MCF 10A (cell line): ENCODE measurements around the gene GZF1. TPM values are rescaled to one million over a fixed set of nuclear protein-coding genes. Genes with fewer than 3 reads are reported as not detected.

Experiments
- BruUV-seq: library from RNA; stranded (reverse); fragments of 400-500 nt; replicated peaks from 2 replicates; lab custom pipeline; 2021; lab: Mats Ljungman, UMichigan
- CTCF ChIA-PET: fragments of 300-600 bp; sonication (Branson Sonifier 250); formaldehyde crosslinking; extraction: SDS; loops from one replicate; lab custom pipeline; 2021; ENCODE audit warnings: antibody characterized with exemption, inconsistent platforms; lab: Yijun Ruan, JAX
- POLR2A ChIA-PET: fragments of 300-600, 350-650 bp; sonication (Branson Sonifier 250); formaldehyde crosslinking; extraction: SDS; loops from one replicate; lab custom pipeline; 2020; ENCODE audit warnings: antibody characterized with exemption, inconsistent platforms; lab: Yijun Ruan, JAX
- DNase-seq: peaks from one replicate; pipeline ENCODE4 v3.0.0-alpha.2; 2018; ENCODE audit not compliant: unreplicated experiment
- H3K27ac Mint-ChIP-seq: one replicate; pipeline ENCODE4 v1.8.0; 2022; ENCODE audit warnings: mild to moderate bottlenecking, low read depth, mixed read lengths; ENCODE audit not compliant: unreplicated experiment
- H3K27me3 Mint-ChIP-seq: one replicate; pipeline ENCODE4 v1.8.0; 2022; ENCODE audit warnings: mixed read lengths; ENCODE audit not compliant: insufficient read depth, unreplicated experiment
- H3K36me3 Mint-ChIP-seq: one replicate; pipeline ENCODE4 v1.8.0; 2022; ENCODE audit warnings: mild to moderate bottlenecking, moderate library complexity, mixed read lengths; ENCODE audit not compliant: insufficient read depth, unreplicated experiment
- H3K4me1 Mint-ChIP-seq: one replicate; pipeline ENCODE4 v1.8.0; 2022; ENCODE audit warnings: mixed read lengths; ENCODE audit not compliant: insufficient read depth, unreplicated experiment
- H3K4me3 Mint-ChIP-seq: one replicate; pipeline ENCODE4 v1.8.0; 2022; ENCODE audit warnings: mild to moderate bottlenecking, moderate library complexity, mixed read lengths; ENCODE audit not compliant: unreplicated experiment
- H3K9me3 Mint-ChIP-seq: one replicate; pipeline ENCODE4 v1.8.0; 2022; ENCODE audit warnings: mixed read lengths; ENCODE audit not compliant: unreplicated experiment
- intact Hi-C: fragments of 100-400 bp; cut with micrococcal nuclease; formaldehyde crosslinking; loops from 2 replicates; pipeline ENCODE4 v1.14.1; 2022
- total RNA-seq: library from RNA; stranded (reverse); gene quantifications from 2 replicates; pipeline ENCODE4 v1.2.3, GENCODE V29; 2022
- TF ChIP-seq, protein P1 (sequence below): fragments of 200-600 bp; IDR thresholded peaks from one replicate; pipeline ENCODE4 v1.8.0; 2022; ENCODE audit warnings: antibody characterized with exemption, mild to moderate bottlenecking; ENCODE audit not compliant: unreplicated experiment

Gene GZF1
- total RNA-seq, 1 experiment from 2014 or later: 15.5 TPM

GRCh38 chr20:23336476-23336875 is 25.5 kb upstream of the GZF1 start:
- Mint-ChIP-seq H3K36me3 (no peaks in the 10 kb centered on the region), H3K4me1 (no peaks in the 10 kb centered on the region), H3K27ac (no peak overlapping the region), H3K9me3 (no peaks in the 10 kb centered on the region), H3K27me3 (no peaks in the 10 kb centered on the region), H3K4me3 (no peak overlapping the region)
- intact Hi-C loops: no loop called here
- TF ChIP-seq, protein P1, sequence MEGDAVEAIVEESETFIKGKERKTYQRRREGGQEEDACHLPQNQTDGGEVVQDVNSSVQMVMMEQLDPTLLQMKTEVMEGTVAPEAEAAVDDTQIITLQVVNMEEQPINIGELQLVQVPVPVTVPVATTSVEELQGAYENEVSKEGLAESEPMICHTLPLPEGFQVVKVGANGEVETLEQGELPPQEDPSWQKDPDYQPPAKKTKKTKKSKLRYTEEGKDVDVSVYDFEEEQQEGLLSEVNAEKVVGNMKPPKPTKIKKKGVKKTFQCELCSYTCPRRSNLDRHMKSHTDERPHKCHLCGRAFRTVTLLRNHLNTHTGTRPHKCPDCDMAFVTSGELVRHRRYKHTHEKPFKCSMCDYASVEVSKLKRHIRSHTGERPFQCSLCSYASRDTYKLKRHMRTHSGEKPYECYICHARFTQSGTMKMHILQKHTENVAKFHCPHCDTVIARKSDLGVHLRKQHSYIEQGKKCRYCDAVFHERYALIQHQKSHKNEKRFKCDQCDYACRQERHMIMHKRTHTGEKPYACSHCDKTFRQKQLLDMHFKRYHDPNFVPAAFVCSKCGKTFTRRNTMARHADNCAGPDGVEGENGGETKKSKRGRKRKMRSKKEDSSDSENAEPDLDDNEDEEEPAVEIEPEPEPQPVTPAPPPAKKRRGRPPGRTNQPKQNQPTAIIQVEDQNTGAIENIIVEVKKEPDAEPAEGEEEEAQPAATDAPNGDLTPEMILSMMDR: no peak
- no TSS peak for BruUV-seq
- POLR2A ChIA-PET: interaction anchor here (1.5 kb wide), 1 partner anchor 14 kb away, joined by 8 read pairs; the partner anchor contains the start of gene NXT1
- DNase-seq: no peak
- CTCF ChIA-PET: interaction anchor here (0.6 to 10.9 kb wide), 7 partner anchors 16 to 998 kb away, joined by 3 to 233 read pairs (median 4); no protein-coding TSS in a partner anchor

DNA sequence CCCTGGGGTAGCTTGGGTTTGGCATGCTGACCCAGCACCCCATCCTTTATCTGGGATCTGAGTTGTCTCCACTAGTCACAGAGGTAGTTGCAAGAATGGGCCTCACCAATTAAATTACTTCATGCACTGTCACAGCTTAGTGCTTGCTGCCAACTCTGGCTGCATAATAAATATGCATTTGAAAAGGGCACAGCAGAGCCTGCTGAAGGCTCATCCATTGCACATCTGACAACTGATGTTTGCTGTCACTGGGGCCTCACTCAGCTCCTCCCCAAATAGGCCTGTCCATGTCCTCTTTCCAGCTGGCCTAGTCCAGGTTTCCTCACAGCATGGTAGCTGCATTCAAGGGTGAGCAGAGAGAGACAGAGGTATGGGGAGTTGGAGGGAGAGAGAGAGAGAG is 24.7 kb upstream of the GZF1 start:
- H3K27ac Mint-ChIP-seq: no peak overlapping the region
- DNase-seq: no peak
- no peaks in the 10 kb centered on the region for H3K36me3 Mint-ChIP-seq
- no TSS peak for BruUV-seq
- intact Hi-C loops: no loop called here
- TF ChIP-seq, protein P1: no peak
- no peak overlapping the region for H3K4me3 Mint-ChIP-seq
- H3K27me3 Mint-ChIP-seq: no peaks in the 10 kb centered on the region
- ChIA-PET CTCF (interaction anchor here (0.6 to 10.9 kb wide), 7 partner anchors 77 to 999 kb away, joined by 3 to 233 read pairs (median 3); no protein-coding TSS in a partner anchor), POLR2A (interaction anchor here (1.5 kb wide), 1 partner anchor 13 kb away, joined by 8 read pairs; the partner anchor contains the start of gene NXT1)
- H3K4me1 Mint-ChIP-seq: no peaks in the 10 kb centered on the region
- no peaks in the 10 kb centered on the region for H3K9me3 Mint-ChIP-seq

DNA sequence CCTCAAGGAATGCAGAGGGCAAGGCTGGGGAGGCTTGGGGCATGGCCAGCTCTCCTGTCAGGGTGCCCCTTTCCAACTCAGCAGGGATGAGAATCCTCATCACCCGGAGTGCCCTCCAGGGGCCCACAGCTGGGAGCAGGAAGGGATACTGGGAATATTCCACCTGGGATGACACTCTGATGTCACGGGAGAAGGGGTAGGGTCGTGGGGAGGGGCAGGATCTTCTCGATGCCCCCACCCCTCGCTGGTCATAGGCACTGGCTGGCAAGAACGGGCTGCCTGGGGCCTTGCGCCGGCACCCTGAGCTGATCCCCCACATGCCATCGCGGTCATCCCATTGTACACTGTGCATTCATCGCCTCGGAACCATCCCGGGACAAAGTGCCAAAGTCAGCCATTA is 22.0 kb upstream of the GZF1 start:
- no peak for DNase-seq
- no peaks in the 10 kb centered on the region for H3K4me1 Mint-ChIP-seq
- CTCF ChIA-PET: interaction anchor here (0.6 to 10.9 kb wide), 22 partner anchors 10 to 1001 kb away, joined by 3 to 233 read pairs (median 4); partner anchors contain the start of gene NXT1
- BruUV-seq: no TSS peak
- TF ChIP-seq, protein P1: no peak
- H3K27me3 Mint-ChIP-seq: no peaks in the 10 kb centered on the region
- no peak overlapping the region for H3K4me3 Mint-ChIP-seq
- no peaks in the 10 kb centered on the region for H3K9me3 Mint-ChIP-seq
- POLR2A ChIA-PET: interaction anchor here (0.6 to 3.4 kb wide), 7 partner anchors 8 to 648 kb away, joined by 3 to 25 read pairs (median 6); partner anchors contain the start of gene NXT1
- no peaks in the 10 kb centered on the region for H3K36me3 Mint-ChIP-seq
- no peak overlapping the region for H3K27ac Mint-ChIP-seq
- intact Hi-C loops: loop anchor here (1.0 to 10.0 kb wide), 6 partner anchors 105 to 1008 kb away; no protein-coding TSS in a partner anchor

DNA sequence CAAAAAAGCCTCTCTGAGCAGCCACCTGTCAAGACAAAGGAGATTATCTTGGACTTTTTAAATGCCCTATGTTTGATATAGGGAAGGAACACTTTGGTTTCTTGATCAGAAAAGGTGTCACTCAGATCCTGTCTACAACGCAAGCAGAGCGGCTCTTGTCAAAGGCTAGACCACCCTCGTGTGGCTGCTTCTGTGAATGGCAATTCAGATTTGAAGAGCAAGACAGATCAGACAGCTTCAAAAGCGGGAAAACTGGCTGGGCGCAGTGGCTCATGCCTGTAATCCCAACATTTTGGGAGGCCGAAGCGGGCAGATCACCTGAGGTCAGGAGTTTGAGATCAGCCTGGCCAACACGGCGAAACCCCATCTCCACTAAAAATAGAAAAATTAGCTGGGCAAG is 21.5 kb upstream of the GZF1 start:
- no TSS peak for BruUV-seq
- ChIA-PET POLR2A (interaction anchor here (0.8 to 3.4 kb wide), 5 partner anchors 9 to 649 kb away, joined by 3 to 25 read pairs (median 6); partner anchors contain the start of gene NXT1), CTCF (interaction anchor here (0.6 to 10.9 kb wide), 29 partner anchors 10 to 1006 kb away, joined by 3 to 233 read pairs (median 3); partner anchors contain the start of gene NXT1)
- no peak overlapping the region for H3K4me3 Mint-ChIP-seq
- H3K9me3 Mint-ChIP-seq: no peaks in the 10 kb centered on the region
- peak; percentile 61 for DNase-seq
- H3K4me1 Mint-ChIP-seq: no peaks in the 10 kb centered on the region
- no peak overlapping the region for H3K27ac Mint-ChIP-seq
- no peaks in the 10 kb centered on the region for H3K27me3 Mint-ChIP-seq
- intact Hi-C loops: loop anchor here (1.0 to 10.0 kb wide), 6 partner anchors 106 to 1008 kb away; no protein-coding TSS in a partner anchor
- H3K36me3 Mint-ChIP-seq: no peaks in the 10 kb centered on the region
- TF ChIP-seq, protein P1: peak; percentile 62
